GM23338 (cell line): ENCODE results near the gene UAP1. TPM values are rescaled to one million over a fixed set of nuclear protein-coding genes. Genes with fewer than 3 reads are reported as not detected.

Experiments
- ATAC-seq: fragments of 200-7000 bp; cut with Tn5 transposase; 3 replicates; pipeline ENCODE4 v1.9.1; 2020
- DNase-seq: peaks from one replicate; pipeline ENCODE4 v3.0.0-alpha.2; 2015; ENCODE audit warnings: low spot score
- H2AFZ ChIP-seq: fragments of 200-600 bp; sonication (generic); 2 replicates; pipeline ENCODE4 v1.8.0; 2016; ENCODE audit warnings: antibody characterized with exemption, mild to moderate bottlenecking, moderate library complexity
- H3F3A ChIP-seq: fragments of 200-600 bp; sonication (generic); replicated peaks from 2 replicates; pipeline ENCODE4 v1.8.0; 2017; ENCODE audit warnings: antibody characterized with exemption, mixed run types, low read depth
- H3K27ac ChIP-seq: fragments of 200-600 bp; sonication (generic); 2 replicates; pipeline ENCODE4 v1.6.1; 2016; ENCODE audit warnings: low read depth
- H3K27me3 ChIP-seq: fragments of 200-600 bp; sonication (generic); 2 replicates; pipeline ENCODE4 v1.8.0; 2016; ENCODE audit warnings: mild to moderate bottlenecking, mixed run types, moderate library complexity; ENCODE audit not compliant: insufficient read depth
- H3K36me3 ChIP-seq: fragments of 200-600 bp; sonication (generic); 2 replicates; pipeline ENCODE4 v1.8.0; 2016; ENCODE audit warnings: mild to moderate bottlenecking; ENCODE audit not compliant: insufficient read depth
- H3K4me1 ChIP-seq: fragments of 200-600 bp; sonication (generic); 2 replicates; pipeline ENCODE4 v1.8.0; 2016; ENCODE audit warnings: mild to moderate bottlenecking, moderate library complexity; ENCODE audit not compliant: insufficient read depth
- H3K4me2 ChIP-seq: fragments of 200-600 bp; sonication (generic); 2 replicates; pipeline ENCODE4 v1.7.1; 2017; ENCODE audit warnings: mixed run types
- H3K4me3 ChIP-seq: fragments of 200-600 bp; sonication (generic); 2 replicates; pipeline ENCODE4 v1.6.1; 2016; ENCODE audit warnings: mixed run types
- H3K79me2 ChIP-seq: fragments of 200-600 bp; sonication (generic); replicated peaks from 2 replicates; pipeline ENCODE4 v1.8.0; 2017; ENCODE audit warnings: mild to moderate bottlenecking; ENCODE audit not compliant: insufficient read depth
- H3K9me2 ChIP-seq: fragments of 200-600 bp; sonication (generic); 2 replicates; pipeline ENCODE4 v1.8.0; 2017; ENCODE audit not compliant: insufficient read depth
- H4K20me1 ChIP-seq: fragments of 200-600 bp; sonication (generic); replicated peaks from 2 replicates; pipeline ENCODE4 v1.8.0; 2017; ENCODE audit warnings: mild to moderate bottlenecking; ENCODE audit not compliant: insufficient read depth
- H3K27ac Mint-ChIP-seq: 2 replicates; pipeline ENCODE4 v1.8.0; 2020; ENCODE audit warnings: inconsistent platforms, mild to moderate bottlenecking, moderate library complexity, mixed read lengths
- H3K27me3 Mint-ChIP-seq: 3 replicates; pipeline ENCODE4 v1.8.0; 2022; ENCODE audit warnings: low read depth, mild to moderate bottlenecking, moderate library complexity, mixed read lengths, inconsistent platforms; ENCODE audit not compliant: insufficient read depth, poor library complexity
- H3K36me3 Mint-ChIP-seq: 3 replicates; pipeline ENCODE4 v1.8.0; 2021; ENCODE audit warnings: low read depth, mild to moderate bottlenecking, inconsistent platforms, moderate library complexity, mixed read lengths
- H3K4me1 Mint-ChIP-seq: 3 replicates; pipeline ENCODE4 v1.8.0; 2020; ENCODE audit warnings: mild to moderate bottlenecking, inconsistent platforms, mixed read lengths
- H3K4me3 Mint-ChIP-seq: 3 replicates; pipeline ENCODE4 v1.8.0; 2021; ENCODE audit warnings: moderate library complexity, mild to moderate bottlenecking, inconsistent platforms, mixed read lengths
- H3K9me3 Mint-ChIP-seq: 3 replicates; pipeline ENCODE4 v1.8.0; 2020; ENCODE audit warnings: moderate library complexity, mild to moderate bottlenecking, inconsistent platforms, mixed read lengths
- EZH2 ChIP-seq: fragments of 200-600 bp; sonication (generic); IDR thresholded peaks from one replicate; pipeline ENCODE4 v1.8.0; 2017; ENCODE audit warnings: antibody characterized with exemption, mild to moderate bottlenecking, low read depth; ENCODE audit not compliant: unreplicated experiment
- JUNB ChIP-seq: IDR thresholded peaks from one replicate; pipeline ENCODE4 v1.6.1; 2016; ENCODE audit warnings: antibody characterized with exemption; ENCODE audit not compliant: unreplicated experiment
- POLR2AphosphoS5 ChIP-seq: IDR thresholded peaks from 2 replicates; pipeline ENCODE4 v1.6.1; 2016; ENCODE audit warnings: antibody characterized with exemption, low read depth
- ZNF331 ChIP-seq: fragments of 250-450 bp; sonication (Bioruptor Pico); IDR thresholded peaks from 2 replicates; pipeline ENCODE4 v1.5.0; 2020; ENCODE audit warnings: low read depth, mild to moderate bottlenecking, moderate library complexity
- polyA plus RNA-seq: library from polyadenylated mRNA; unstranded; fragments of >200 nt; fragmentation: Nextera tagmentation; extraction: Ambion mirVana; gene quantifications from 2 replicates; pipeline ENCODE4 v1.2.1, GENCODE V29; 2016
- total RNA-seq: library from RNA; depleted of rRNA; stranded (reverse); fragments of >200 nt; shearing (Covaris generic); gene quantifications from 2 replicates; pipeline ENCODE4 v1.2.3, GENCODE V29; 2014
- TF ChIP-seq, protein P1 (sequence below): IDR thresholded peaks from one replicate; pipeline ENCODE4 v1.6.1; 2018; ENCODE audit warnings: antibody characterized with exemption; ENCODE audit not compliant: unreplicated experiment

The UAP1 gene
- total and polyA plus RNA-seq, 2 experiments from 2014 or later: 26.7 to 33.3 TPM

DNA sequence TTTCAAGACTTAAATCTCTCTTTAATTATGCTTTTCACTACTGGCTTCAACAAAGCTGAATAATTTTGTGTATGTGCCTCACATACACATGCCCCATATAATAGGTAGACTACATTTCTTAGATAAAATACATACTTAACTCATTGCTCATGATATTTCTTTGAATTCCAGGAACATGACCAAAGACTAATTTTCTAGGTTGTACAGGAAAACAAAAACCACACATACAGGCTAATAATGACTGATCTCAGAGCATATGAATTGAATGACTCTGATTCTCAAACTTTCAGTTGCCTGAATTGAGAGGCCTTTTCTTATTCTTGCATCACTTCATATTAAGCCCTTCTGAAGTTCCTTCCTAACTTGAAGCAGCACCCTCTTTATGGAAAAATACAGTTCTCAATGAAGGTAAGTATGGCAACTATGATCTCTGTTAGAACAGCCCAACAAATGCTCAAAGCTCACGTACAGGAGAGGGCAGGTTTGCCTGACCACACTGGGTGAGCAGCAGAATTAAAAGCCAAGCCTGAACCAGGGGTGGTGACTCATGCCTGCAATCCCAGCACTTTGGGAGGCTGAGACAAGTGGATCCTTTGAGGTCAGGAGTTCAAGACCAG, 22.6 kb upstream of the UAP1 start (continued):
- TF ChIP-seq, protein P1, sequence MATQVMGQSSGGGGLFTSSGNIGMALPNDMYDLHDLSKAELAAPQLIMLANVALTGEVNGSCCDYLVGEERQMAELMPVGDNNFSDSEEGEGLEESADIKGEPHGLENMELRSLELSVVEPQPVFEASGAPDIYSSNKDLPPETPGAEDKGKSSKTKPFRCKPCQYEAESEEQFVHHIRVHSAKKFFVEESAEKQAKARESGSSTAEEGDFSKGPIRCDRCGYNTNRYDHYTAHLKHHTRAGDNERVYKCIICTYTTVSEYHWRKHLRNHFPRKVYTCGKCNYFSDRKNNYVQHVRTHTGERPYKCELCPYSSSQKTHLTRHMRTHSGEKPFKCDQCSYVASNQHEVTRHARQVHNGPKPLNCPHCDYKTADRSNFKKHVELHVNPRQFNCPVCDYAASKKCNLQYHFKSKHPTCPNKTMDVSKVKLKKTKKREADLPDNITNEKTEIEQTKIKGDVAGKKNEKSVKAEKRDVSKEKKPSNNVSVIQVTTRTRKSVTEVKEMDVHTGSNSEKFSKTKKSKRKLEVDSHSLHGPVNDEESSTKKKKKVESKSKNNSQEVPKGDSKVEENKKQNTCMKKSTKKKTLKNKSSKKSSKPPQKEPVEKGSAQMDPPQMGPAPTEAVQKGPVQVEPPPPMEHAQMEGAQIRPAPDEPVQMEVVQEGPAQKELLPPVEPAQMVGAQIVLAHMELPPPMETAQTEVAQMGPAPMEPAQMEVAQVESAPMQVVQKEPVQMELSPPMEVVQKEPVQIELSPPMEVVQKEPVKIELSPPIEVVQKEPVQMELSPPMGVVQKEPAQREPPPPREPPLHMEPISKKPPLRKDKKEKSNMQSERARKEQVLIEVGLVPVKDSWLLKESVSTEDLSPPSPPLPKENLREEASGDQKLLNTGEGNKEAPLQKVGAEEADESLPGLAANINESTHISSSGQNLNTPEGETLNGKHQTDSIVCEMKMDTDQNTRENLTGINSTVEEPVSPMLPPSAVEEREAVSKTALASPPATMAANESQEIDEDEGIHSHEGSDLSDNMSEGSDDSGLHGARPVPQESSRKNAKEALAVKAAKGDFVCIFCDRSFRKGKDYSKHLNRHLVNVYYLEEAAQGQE: no peak
- no peak for TF ChIP-seq ZNF331
- TF ChIP-seq EZH2: no peak

DNA sequence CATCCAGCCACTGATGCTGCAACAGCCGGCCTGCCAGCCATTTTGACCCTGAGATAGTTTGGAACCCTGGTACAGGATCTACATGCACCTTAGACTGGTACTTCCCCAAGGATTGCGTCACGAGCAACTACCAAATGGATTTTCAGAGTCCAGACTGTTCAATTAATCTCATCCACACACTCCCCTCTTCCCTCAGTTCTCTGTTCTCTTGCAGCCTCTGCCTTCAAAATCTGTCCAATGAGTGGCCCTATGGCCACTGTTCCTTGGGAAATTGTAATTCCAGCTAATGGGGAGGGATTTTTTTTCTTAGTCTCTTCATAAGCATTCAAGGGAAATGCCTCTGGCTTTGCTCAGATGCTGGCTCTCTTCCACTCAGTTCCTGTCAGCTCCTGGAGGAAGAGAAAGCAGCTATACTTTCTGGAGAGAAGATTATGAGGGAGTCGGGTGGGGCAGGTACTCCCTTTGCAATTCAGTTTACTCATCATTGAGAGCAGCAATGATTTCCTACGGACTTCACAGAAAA, 19.8 kb upstream of the UAP1 start:
- no peak overlapping the region for H3K27ac ChIP-seq
- H3K4me3 ChIP-seq: no peak overlapping the region
- Mint-ChIP-seq H3K36me3 (no peaks in the 10 kb centered on the region; the same call in 2 of the 3 replicates), H3K4me3 (no peak overlapping the region), H3K27ac (no peak overlapping the region), H3K9me3 (no peaks in the 10 kb centered on the region), H3K27me3 (no peaks in the 10 kb centered on the region), H3K4me1 (no peaks in the 10 kb centered on the region)
- DNase-seq (no peak), ATAC-seq (no peak)
- 0 out of 2 replicates have a peak, but pooled peaks cover 4% of the 10 kb centered on the region for H3K9me2 ChIP-seq
- no peak overlapping the region for H3K4me2 ChIP-seq
- no peaks in the 10 kb centered on the region; the same call in 1 of the 2 replicates for H3K36me3 ChIP-seq
- no peaks in the 10 kb centered on the region for H4K20me1 ChIP-seq
- H2AFZ ChIP-seq: no peak overlapping the region
- no peaks in the 10 kb centered on the region for H3K4me1 ChIP-seq
- H3F3A ChIP-seq: no peaks in the 10 kb centered on the region
- TF ChIP-seq POLR2AphosphoS5 (no peak), JUNB (no peak), EZH2 (no peak)
- TF ChIP-seq, protein P1: no peak
- H3K79me2 ChIP-seq: no peaks in the 10 kb centered on the region
- no peaks in the 10 kb centered on the region for H3K27me3 ChIP-seq
